OCI-LY3 (cell line): ENCODE measurements around the gene SBK2.
"Not testable (repeated sequence)": the region's sequence is repeated elsewhere in the genome, so short reads cannot be mapped to it uniquely, and the experiment has no call there.

Experiments
- H2AFZ ChIP-seq: fragments of 200-600, 300-600 bp; shearing (Covaris generic); 2 replicates; pipeline ENCODE4 v1.6.0; 2014; ENCODE audit warnings: antibody characterized with exemption, low read depth, low read length
- H3K27ac ChIP-seq: fragments of 200-600, 300-600 bp; sonication (generic); 2 replicates; pipeline ENCODE4 v1.5.1; 2014; ENCODE audit warnings: mild to moderate bottlenecking, low read length, moderate library complexity, mixed read lengths
- H3K27me3 ChIP-seq: fragments of 200-600, 300-600 bp; sonication (generic); 2 replicates; pipeline ENCODE4 v1.6.1; 2014; ENCODE audit warnings: low read depth, low read length, mixed read lengths
- H3K36me3 ChIP-seq: fragments of 200-600, 300-600 bp; sonication (generic); replicated peaks from 2 replicates; pipeline ENCODE3; 2014; ENCODE audit warnings: low read depth, low read length, mixed read lengths
- H3K4me1 ChIP-seq: fragments of 300-600, 200-600 bp; sonication (generic); 2 replicates; pipeline ENCODE4 v1.6.1; 2014; ENCODE audit warnings: low read length, mixed read lengths
- H3K4me2 ChIP-seq: fragments of 200-600, 300-600 bp; sonication (generic); 2 replicates; pipeline ENCODE4 v1.6.1; 2014; ENCODE audit warnings: low read length, mixed read lengths
- H3K4me3 ChIP-seq: fragments of 300-600, 200-600 bp; sonication (generic); 2 replicates; pipeline ENCODE4 v1.5.1; 2014; ENCODE audit warnings: antibody characterized with exemption, mild to moderate bottlenecking, low read length, moderate library complexity
- H3K79me2 ChIP-seq: fragments of 300-600, 200-600 bp; shearing (Covaris generic); 2 replicates; pipeline ENCODE4 v1.6.1; 2014; ENCODE audit warnings: mild to moderate bottlenecking, low read length, mixed read lengths
- H3K9ac ChIP-seq: fragments of 300-600, 200-600 bp; shearing (Covaris generic); 2 replicates; pipeline ENCODE4 v1.6.0; 2014; ENCODE audit warnings: mild to moderate bottlenecking, low read length, moderate library complexity
- H3K9me3 ChIP-seq: fragments of 200-600, 300-600 bp; shearing (Covaris generic); 2 replicates; pipeline ENCODE4 v1.6.1; 2014; ENCODE audit warnings: low read length, mixed read lengths; ENCODE audit not compliant: insufficient read depth
- H4K20me1 ChIP-seq: fragments of 200-600, 300-600 bp; sonication (generic); 2 replicates; pipeline ENCODE4 v1.6.1; 2016; ENCODE audit warnings: low read length, mixed read lengths; ENCODE audit not compliant: insufficient read depth
- EZH2phosphoT487 ChIP-seq: fragments of 200-600 bp; shearing (Covaris generic); IDR thresholded peaks from 2 replicates; pipeline ENCODE4 v1.6.1; 2018; ENCODE audit warnings: antibody characterized with exemption, mixed run types, low read depth
- TF ChIP-seq, protein P1 (sequence below): fragments of 200-600, 300-600 bp; sonication (generic); IDR thresholded peaks from 2 replicates; pipeline ENCODE4 v1.5.1; 2014; ENCODE audit warnings: antibody characterized with exemption, low read length, low read depth

SBK2 gene

GRCh38 chr19:55500368-55500952 is 36.5 kb downstream of the SBK2 start:
- Histone ChIP-seq H3K4me3 (no peak overlapping the region), H2AFZ (no peak overlapping the region), H3K79me2 (no peaks in the 10 kb centered on the region), H3K4me1 (peaks cover 6% of the 10 kb centered on the region), H3K27me3 (peaks cover 6% of the 10 kb centered on the region; the same call in 1 of the 2 replicates), H3K9ac (no peak overlapping the region), H4K20me1 (no peaks in the 10 kb centered on the region), H3K36me3 (peaks cover 2% of the 10 kb centered on the region), H3K4me2 (no peak overlapping the region), H3K9me3 (0 out of 2 replicates have a peak, but pooled peaks cover 4% of the 10 kb centered on the region), H3K27ac (no peak overlapping the region)
- TF ChIP-seq, protein P1, sequence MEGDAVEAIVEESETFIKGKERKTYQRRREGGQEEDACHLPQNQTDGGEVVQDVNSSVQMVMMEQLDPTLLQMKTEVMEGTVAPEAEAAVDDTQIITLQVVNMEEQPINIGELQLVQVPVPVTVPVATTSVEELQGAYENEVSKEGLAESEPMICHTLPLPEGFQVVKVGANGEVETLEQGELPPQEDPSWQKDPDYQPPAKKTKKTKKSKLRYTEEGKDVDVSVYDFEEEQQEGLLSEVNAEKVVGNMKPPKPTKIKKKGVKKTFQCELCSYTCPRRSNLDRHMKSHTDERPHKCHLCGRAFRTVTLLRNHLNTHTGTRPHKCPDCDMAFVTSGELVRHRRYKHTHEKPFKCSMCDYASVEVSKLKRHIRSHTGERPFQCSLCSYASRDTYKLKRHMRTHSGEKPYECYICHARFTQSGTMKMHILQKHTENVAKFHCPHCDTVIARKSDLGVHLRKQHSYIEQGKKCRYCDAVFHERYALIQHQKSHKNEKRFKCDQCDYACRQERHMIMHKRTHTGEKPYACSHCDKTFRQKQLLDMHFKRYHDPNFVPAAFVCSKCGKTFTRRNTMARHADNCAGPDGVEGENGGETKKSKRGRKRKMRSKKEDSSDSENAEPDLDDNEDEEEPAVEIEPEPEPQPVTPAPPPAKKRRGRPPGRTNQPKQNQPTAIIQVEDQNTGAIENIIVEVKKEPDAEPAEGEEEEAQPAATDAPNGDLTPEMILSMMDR: no peak
- TF ChIP-seq EZH2phosphoT487: no peak

DNA sequence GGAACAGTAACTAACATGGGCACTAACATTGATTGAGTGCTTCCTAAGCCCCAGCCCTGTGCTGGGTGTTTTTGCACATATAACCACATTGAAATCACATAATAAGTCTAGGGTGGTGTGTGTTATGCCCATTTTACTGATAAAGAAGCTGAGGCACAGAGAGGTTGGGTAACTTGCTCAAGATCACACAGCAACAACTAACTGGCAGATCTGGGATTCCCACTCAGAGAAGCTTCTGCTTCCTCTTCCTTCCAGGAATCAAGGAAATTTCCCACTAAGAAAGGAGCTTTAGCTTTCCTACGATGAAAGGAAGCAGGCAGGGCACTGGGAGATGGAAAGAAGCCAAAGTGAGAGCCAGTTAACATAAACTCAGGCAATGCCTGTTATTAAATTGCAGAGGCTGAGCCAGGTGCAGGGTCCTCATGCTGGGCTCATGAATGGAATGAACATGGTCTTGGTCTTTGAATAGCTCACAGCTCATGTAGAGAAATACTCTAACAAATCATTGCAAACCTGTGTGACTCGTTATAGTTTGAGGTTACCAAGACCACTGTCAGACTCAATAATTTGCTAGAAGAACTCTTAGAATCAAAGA is 38.6 kb downstream of the SBK2 start:
- H3K9ac ChIP-seq: no peak overlapping the region
- H3K4me1 ChIP-seq: peaks cover 2% of the 10 kb centered on the region
- H4K20me1 ChIP-seq: no peaks in the 10 kb centered on the region
- H3K36me3 ChIP-seq: peaks cover 2% of the 10 kb centered on the region
- TF ChIP-seq, protein P1: no peak
- no peak for TF ChIP-seq EZH2phosphoT487
- no peak overlapping the region for H3K27ac ChIP-seq
- H3K9me3 ChIP-seq: no peaks in the 10 kb centered on the region
- H3K4me2 ChIP-seq: no peak overlapping the region
- no peak overlapping the region for H3K4me3 ChIP-seq
- H3K79me2 ChIP-seq: no peaks in the 10 kb centered on the region
- no peak overlapping the region for H2AFZ ChIP-seq
- H3K27me3 ChIP-seq: no peaks in the 10 kb centered on the region

GRCh38 chr19:55497763-55498162 is 39.2 kb downstream of the SBK2 start:
- Histone ChIP-seq H3K4me3 (no peak overlapping the region), H3K9ac (no peak overlapping the region), H3K4me1 (no peaks in the 10 kb centered on the region), H4K20me1 (no peaks in the 10 kb centered on the region), H3K27me3 (no peaks in the 10 kb centered on the region), H3K9me3 (no peaks in the 10 kb centered on the region), H3K4me2 (no peak overlapping the region), H3K79me2 (no peaks in the 10 kb centered on the region), H3K27ac (no peak overlapping the region), H2AFZ (no peak overlapping the region), H3K36me3 (no peaks in the 10 kb centered on the region)
- TF ChIP-seq EZH2phosphoT487: no peak
- TF ChIP-seq, protein P1: no peak

GRCh38 chr19:55496820-55497219 is 40.1 kb downstream of the SBK2 start:
- not testable (repeated sequence) for H3K27me3 ChIP-seq, H3K9ac ChIP-seq, H4K20me1 ChIP-seq, H3K4me2 ChIP-seq, H3K4me3 ChIP-seq, H3K27ac ChIP-seq, H2AFZ ChIP-seq, H3K79me2 ChIP-seq, H3K36me3 ChIP-seq, H3K9me3 ChIP-seq, H3K4me1 ChIP-seq
